ENCODE results near the gene DAP3.
"Not testable (repeated sequence)": the region's sequence is repeated elsewhere in the genome, so short reads cannot be mapped to it uniquely, and the experiment has no call there.

Gene DAP3

GRCh38 chr1:155687705-155688323 lies 1.1 kb upstream of the DAP3 start:
- not testable (repeated sequence) for DNase-seq

- peak; percentile 94 for DNase-seq
These were observed 389 bp upstream of the DAP3 start, which contains the start of gene YY1AP1 for GRCh38 chr1:155688324-155689080. TSS of gene YY1AP1 (minus strand) at chr1:155688774. CDS start at chr1:155680436, 8,338 bp downstream.

GRCh38 chr1:155691992-155692528 lies 3.2 kb downstream of the DAP3 start:
- DNase-seq, result no peak

- DNase-seq, result peak; percentile 90
These were observed 5.3 kb downstream of the DAP3 start for GRCh38 chr1:155694167-155694566.

GRCh38 chr1:155695072-155695471 lies 6.2 kb downstream of the DAP3 start:
- no peak for DNase-seq

GRCh38 chr1:155695608-155696007 lies 6.7 kb downstream of the DAP3 start:
- no peak for DNase-seq

GRCh38 chr1:155696524-155696923 lies 7.6 kb downstream of the DAP3 start:
- no peak for DNase-seq

- no peak for DNase-seq
These were observed 8.2 kb downstream of the DAP3 start for GRCh38 chr1:155697046-155697445.

GRCh38 chr1:155697616-155698015 lies 8.7 kb downstream of the DAP3 start:
- DNase-seq, result not testable (repeated sequence)

- no peak for DNase-seq
These were observed 9.6 kb downstream of the DAP3 start for GRCh38 chr1:155698382-155699038.

GRCh38 chr1:155699062-155699461 lies 10.2 kb downstream of the DAP3 start:
- not testable (repeated sequence) for DNase-seq

- DNase-seq, result not testable (repeated sequence)
These were observed 12.8 kb downstream of the DAP3 start for GRCh38 chr1:155701675-155702074.

GRCh38 chr1:155703216-155703615 lies 14.3 kb downstream of the DAP3 start:
- no peak for DNase-seq

GRCh38 chr1:155704414-155704813 lies 15.5 kb downstream of the DAP3 start:
- not testable (repeated sequence) for DNase-seq

- DNase-seq, result no peak
These were observed 17.2 kb downstream of the DAP3 start for GRCh38 chr1:155706139-155706538.

GRCh38 chr1:155709391-155709790 lies 20.5 kb downstream of the DAP3 start:
- no peak for DNase-seq

- DNase-seq, result not testable (repeated sequence)
These were observed 22.6 kb downstream of the DAP3 start for GRCh38 chr1:155711457-155711856.

- not testable (repeated sequence) for DNase-seq
These were observed 23.7 kb downstream of the DAP3 start for GRCh38 chr1:155712636-155713035.

GRCh38 chr1:155713075-155713474 lies 24.2 kb downstream of the DAP3 start:
- no peak for DNase-seq

- not testable (repeated sequence) for DNase-seq
These were observed 26.2 kb downstream of the DAP3 start for GRCh38 chr1:155715056-155715455.

- DNase-seq, result no peak
These were observed 26.9 kb downstream of the DAP3 start for GRCh38 chr1:155715777-155716176.

- no peak for DNase-seq
These were observed 28.1 kb downstream of the DAP3 start for GRCh38 chr1:155717041-155717440.

GRCh38 chr1:155718524-155719115 lies 29.7 kb downstream of the DAP3 start:
- not testable (repeated sequence) for DNase-seq
